GM18499 (cell line): ENCODE results near the gene PLCB4.

ENCODE experiments used
- ATAC-seq: cut with Tn5 transposase; IDR thresholded peaks from one replicate; pipeline ENCODE4 v1.9.1; 2021; ENCODE audit warnings: moderate number of reproducible peaks; ENCODE audit not compliant: insufficient read depth, unreplicated experiment

Gene PLCB4

DNA sequence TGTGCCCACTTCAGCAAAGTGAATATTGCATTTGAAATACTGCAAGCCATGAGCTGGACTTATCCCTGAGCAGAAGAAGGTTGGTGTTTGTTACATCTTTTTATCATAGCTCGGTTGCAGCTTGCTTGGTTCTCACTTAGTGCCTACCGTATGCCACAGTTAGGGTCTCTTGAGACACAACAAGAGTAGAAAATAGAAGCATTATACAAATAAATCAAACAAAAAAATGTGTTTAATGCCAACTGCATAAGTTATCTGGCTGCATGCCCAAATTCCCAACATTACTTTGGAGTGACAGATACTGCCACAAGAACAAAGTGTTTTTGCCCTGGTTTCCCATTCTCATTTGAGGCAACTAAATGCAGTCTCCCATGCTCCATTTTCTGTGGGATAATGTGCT, 391.6 kb downstream of the PLCB4 start:
- no peak for ATAC-seq

DNA sequence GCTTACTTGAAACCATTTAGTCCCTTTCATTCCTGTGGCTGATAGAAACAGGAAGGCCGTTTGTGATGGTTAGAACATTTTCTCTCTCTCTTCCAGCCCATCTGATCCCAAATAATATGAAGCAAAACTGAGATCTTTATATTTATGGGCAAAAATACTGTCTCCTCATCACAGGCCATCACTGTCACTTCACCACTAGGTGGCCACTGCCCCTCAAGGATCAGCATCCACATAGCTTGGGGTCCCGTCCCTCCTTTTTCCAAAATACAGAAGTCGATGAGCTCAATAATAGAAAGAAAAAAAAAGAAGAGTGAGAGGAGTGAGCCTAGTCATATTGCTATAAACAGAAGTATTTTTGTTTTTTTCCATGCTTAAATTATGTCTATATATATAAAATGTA, 399.1 kb downstream of the PLCB4 start:
- no peak for ATAC-seq

DNA sequence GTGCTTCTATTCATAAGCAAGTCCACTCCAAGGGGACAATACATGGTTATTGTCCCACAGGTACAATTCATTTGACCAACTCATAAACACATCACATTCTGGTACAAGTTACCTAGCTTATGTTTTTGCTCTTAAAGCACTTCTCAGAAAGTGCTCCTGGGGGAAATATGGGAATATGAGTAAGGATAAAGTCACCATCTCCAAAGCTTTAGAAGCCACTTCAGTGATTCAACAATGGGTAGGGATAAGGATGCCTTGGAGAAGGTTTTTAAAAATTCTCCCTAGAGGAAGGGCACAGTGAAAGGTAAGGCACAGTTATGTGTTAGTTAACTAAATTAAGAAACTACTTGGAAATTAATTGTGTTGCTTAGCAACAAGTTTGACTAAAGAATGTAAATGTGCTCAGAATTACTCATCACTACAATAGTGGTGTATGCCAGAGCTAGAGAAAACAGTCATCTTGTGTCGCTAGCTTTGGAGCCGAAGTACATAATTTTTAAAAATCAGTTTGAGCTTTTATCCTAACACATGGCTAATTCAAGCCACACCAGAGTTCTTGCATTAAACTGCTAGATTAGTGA, 406.0 kb downstream of the PLCB4 start:
- ATAC-seq = no peak

DNA sequence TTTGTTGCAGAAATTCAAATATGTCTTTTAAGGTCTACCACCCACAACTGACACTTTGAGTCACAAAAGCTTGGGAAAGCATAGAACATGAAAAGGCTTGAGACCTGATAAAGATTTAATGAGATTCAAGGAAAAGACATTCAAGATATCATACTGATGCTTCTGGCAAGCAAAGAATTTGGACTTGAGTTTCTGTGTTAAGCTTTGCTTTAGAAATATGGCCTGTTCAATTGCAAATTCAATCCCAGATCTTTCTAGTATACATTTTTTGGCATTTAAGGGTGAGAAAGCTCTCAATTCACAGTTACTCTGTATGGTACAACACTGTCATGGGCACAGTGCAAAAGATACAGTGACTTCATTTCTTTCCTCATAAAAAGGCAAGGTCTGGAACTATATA, 406.6 kb downstream of the PLCB4 start:
- no peak for ATAC-seq

DNA sequence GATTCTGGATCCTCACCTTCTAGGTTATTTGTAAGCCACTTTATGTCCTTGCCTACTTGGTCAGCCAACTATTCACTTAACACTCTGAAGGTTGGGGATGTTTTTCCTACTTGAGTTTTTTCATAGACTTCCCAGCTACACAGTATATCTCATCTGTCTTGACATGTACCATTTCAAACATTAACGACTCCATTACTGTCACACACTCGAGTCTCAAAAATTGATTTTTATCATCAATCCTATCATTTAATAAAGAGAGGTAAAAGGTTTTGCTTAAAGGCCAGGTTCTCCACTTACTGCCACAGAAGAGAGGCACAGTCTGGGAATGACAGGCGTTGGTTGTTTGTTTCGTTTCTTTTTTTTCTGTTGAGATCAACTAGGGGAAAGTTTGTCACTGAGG, 407.3 kb downstream of the PLCB4 start:
- ATAC-seq = no peak

DNA sequence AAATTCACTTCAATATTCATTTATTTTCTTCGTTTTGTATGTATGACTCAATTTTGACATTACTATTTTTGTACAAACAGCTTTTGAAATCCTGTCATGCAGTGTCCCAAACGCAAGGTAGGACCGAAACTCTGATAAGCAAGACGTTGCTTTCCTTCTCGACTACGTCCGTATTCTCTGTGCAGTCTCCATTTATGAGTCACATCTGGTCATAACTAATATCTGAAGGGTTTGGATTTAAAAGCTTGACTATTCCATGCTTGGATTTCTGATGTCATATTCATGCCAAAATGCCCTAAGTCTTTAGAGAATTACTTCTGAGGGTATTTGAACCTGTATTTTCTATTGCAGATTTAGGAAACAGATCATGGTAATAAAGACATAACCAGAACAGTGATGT, 407.8 kb downstream of the PLCB4 start:
- no peak for ATAC-seq

DNA sequence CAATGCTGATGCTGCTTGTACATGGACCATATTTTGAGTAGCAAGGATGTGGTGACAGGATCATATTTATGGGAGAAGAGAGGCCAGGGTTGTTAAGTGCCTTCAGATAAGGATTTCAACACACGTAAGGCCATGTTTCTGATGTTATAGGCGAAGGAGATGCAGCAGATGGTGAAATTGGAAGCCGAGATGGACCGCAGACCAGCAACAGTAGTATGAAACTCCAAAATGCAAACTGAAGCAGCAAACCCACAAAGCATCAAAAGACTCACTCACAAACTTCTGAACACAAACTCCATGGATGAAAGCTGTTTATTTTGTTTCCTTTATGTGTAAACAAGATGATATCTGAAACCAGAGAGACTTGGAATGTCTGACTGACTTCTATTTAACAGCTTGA, 409.9 kb downstream of the PLCB4 start:
- ATAC-seq = no peak

DNA sequence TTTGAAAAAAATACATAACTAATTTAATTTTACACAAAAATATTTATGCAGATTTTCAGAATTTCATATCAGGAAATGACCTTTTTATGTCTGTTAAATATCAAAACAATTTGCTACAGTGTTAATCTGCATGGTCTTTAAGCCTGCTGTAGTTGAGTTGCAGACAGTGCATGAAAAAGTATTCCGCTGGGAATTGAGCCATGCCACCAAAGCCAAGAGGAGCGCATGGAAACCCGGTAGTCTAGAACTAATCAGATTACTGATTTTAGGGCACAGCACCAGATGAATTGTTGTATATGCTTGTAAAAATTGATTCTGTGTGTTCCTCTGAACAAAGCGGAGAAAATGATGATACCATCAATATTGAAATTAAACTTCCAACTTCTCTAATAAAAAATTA, 411.2 kb downstream of the PLCB4 start:
- no peak for ATAC-seq

DNA sequence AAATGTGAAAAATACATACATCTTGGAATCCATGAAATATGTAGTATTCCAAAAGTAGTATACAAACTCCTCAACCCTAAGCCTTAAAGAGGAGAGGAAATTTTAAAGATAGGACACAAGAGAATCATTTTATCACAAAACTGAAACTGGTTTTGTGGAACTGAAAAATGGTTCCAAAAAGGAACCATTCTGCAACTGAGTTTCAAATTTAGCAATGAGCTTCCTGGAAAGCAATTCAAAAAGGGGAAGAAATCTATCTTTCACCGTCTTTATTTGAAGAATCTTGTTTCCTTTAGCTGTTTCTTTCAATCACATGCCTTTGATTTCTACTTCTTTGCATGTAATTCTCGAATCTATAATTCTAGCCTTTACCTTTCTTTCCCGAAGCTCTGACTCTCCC, 413.3 kb downstream of the PLCB4 start:
- no peak for ATAC-seq

DNA sequence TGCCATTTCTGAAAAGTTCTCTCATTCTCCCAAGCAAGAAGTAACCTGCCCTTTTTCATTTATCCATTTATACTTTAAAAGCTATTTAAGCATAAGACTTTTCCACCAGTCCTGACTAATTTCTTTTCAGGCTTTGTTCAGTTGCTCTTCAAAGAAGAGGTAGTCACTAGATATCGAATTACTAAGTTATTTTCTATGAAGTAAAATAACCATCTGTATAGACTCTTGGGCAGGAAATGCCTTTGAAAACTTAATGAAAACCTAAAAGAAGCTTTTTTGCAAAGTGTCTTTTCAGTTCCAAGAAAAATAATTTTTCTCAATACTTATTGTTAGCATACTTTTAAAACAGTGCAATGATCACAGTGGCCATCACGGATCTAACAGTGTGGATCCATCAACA, 414.2 kb downstream of the PLCB4 start:
- ATAC-seq = no peak

DNA sequence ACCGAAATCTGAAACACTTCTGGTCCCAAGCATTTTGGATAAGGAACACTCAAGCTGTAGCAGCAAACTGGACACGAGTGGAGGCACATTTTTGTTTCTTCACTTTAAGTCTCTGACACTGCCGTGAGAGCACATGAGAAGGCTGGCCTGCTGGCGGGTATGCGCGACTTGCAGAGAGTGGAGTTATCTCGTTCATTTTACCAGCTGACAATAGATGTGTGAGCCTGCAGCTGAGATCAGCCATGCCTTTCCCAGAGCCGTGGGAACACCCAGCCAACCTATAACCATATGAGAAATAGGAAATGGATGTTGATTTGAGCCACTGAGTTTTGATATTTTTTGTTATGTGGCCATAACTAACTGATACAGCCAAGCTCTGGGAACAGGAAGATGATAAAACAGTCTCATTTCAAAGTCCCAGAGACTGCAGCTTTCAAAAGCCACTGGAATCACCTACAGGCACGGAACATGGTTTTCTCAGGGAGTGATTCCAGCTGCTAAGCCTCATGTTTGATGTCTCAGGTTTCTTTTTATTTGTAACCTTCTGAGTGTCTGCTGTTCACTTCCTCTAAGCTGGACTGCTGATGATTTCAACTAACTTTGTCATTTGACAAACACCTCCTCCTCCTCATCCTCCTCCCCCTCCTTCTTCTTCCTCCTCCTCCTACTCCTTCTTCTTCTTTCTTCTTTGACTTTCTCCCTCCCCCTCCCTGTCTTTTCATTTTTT, 416.9 kb downstream of the PLCB4 start:
- no peak for ATAC-seq

DNA sequence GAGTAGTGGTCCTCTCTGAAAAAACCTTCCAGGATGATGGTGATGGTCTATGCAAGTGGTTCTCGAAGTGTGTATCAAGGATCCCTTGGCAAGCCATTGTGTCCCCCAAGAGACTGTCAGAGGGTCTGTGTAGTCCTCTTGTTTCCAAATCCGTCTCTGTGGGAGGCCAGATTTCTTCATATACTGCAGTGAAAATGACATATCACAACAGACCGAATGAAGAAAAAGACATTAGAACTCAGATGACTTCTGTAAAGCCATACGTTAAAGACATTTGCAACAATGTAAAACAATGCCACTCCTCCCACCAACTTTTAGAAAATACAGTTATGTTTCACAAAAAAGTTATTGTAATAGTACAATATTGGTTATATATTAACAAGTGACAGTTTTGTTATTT, 418.3 kb downstream of the PLCB4 start:
- ATAC-seq = no peak

DNA sequence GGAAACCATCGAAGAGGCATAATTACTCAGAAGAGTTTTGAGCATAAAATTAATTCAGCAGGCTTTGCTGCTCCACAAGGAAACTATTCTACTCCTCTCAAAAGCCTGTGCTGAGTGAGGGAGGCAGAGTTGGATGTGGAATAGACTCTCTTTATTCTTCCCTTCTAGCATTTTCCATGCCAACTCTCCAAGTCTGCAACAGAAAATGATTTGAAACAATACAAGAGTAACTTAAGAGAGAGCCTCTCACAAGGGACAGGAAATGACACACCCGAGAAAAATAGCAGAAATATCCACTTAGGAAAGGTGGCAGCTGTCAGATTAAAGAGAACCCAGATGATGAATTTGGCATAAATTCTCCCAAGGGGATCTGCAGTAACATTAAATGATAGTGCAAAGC, 419.2 kb downstream of the PLCB4 start:
- no peak for ATAC-seq

DNA sequence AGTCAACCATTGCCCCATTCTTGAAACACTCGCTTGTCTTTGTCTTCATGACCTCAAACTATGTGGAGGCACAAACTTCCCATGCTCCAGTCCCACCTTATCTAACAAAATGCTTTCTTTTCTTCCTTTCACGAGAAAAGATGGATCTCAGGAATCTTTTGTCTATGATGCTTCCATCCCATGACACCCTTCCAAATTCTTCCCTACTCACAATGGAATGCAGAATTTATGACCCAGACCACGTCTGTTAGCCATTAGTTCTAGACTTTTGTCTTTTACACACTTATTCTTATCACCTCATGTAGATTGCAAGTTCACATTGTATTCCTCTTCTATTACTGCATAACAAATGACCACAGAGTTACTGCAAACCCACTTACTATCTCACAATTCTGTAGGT, 421.3 kb downstream of the PLCB4 start:
- ATAC-seq = no peak

DNA sequence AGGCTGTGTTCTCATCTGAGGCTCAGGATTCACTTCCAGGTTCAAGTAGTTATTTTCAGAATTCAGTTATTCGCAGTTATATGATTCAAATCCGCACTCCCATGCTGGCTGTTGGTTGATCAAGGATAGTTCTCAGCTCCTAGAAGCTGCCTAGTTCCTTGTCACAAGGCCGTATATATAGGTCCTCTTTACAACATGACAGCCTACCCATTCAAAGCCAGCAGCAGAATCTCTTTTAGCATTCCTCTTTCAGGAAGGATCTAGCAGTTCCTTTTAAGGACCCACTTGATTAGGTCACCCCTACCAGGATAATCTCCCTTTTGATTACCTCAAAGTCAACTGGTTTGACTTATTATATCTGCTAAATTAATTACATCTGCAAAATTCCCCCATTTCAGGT, 421.7 kb downstream of the PLCB4 start:
- ATAC-seq = no peak

DNA sequence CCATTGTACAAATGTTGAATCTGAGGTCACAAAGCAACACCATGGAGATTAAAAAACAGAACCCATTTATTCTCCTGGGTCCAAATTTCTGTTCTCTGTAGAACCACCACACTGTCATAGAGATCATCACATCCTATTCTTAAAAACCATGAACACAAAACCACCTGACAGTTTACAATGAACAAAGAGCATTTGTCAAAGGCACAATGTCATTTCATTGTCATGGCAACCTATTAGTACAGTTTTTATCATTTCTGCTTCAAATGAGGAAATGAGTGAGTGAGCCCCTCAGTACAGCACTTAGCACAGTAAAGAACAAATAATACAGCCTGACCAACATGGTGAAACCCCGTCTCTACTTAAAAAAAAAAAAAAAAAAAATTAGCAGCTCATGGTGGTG, 422.4 kb downstream of the PLCB4 start:
- no peak for ATAC-seq

DNA sequence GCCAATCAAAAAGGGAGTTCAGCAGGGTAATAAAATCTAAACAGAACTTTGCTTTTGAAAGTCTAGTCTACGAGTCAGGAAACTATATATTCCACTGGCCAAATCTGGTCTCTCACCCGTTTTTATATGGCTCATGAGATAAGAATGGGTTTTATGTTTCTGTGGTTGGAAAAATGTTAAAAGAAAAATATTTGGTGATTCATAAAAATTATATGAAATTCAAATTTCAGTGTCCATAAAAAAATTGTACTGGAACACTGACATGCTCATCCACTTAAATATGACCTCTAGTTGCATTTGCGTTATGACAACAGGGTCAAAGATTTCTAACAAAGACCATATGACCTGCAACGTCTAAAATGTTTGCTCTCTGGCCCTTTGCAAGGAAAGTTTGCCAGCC, 423.2 kb downstream of the PLCB4 start:
- ATAC-seq = no peak

DNA sequence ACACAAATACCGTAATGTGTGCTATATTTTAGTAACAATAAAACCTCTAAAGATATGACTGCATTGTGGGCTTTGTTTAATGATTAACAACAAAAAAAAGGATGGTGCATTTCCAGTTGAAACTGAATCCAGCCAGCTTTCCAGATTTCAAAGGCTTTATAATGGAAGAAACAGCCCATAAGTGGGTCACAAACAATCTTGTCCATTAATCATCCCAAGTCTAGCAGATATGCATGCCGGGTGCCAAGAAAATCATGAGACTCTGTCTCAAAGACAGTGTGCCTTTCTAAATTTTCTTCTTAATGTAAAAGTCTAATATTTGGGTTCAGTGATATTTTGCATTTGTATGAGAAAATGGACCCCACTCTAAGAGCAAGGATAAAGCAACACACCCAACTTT, 424.9 kb downstream of the PLCB4 start:
- ATAC-seq = no peak

DNA sequence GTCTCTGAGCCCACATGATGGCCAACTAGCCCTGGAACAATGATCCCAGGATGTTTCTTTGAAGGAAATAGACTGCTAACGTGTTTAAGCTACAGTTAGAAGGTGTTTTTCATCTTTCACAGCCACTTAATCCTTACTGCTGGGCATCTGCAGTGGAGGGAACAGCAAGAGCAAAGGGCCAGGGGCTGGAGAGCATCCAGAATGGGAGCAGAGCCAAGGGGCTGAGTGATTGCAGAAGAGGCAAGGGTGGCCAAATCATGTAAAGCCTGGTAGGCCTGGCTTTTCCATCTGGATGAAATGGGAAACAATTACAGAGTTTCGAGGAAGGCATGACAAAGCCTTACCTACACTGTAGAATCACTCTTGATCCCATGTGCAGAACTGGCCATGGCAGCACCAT, 426.8 kb downstream of the PLCB4 start:
- ATAC-seq = no peak

DNA sequence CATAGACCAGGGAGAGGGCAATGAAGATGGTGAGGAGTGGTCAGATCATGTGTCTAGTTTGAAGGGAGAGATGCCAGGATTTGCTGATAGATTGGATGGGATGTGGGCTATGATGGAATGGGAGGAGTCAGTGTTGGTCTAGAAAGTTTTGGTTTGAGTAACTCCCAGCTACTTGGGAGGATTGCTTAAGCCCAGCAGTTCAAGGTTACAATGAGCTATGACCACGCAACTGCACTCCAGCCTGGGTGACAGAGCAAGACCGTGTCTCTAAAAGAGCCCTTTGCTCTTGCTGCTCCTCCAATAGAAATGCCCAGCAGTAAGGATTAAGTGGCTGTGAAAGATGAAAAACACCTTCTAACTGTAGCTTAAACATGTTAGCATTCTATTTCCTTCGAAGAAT, 427.3 kb downstream of the PLCB4 start:
- no peak for ATAC-seq

DNA sequence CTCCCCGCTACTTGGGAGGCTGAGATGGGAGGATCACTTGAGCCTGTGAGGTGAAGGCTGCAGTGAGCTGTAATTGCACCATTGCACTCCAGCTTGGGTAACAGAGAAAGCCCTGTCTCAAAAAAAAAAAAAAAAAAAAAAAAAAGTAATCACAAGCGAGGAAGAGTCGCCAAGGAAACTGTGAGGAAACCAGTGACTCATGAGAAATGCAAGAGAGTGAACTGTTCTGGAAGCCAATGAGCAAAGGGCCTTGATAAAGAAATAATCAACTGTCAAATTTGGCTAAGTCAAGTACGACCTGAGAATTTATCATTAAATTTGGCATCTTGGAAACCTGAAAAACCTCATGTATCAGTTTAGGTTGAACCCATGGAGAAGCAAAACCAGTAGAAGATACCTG, 429.4 kb downstream of the PLCB4 start:
- ATAC-seq = no peak

DNA sequence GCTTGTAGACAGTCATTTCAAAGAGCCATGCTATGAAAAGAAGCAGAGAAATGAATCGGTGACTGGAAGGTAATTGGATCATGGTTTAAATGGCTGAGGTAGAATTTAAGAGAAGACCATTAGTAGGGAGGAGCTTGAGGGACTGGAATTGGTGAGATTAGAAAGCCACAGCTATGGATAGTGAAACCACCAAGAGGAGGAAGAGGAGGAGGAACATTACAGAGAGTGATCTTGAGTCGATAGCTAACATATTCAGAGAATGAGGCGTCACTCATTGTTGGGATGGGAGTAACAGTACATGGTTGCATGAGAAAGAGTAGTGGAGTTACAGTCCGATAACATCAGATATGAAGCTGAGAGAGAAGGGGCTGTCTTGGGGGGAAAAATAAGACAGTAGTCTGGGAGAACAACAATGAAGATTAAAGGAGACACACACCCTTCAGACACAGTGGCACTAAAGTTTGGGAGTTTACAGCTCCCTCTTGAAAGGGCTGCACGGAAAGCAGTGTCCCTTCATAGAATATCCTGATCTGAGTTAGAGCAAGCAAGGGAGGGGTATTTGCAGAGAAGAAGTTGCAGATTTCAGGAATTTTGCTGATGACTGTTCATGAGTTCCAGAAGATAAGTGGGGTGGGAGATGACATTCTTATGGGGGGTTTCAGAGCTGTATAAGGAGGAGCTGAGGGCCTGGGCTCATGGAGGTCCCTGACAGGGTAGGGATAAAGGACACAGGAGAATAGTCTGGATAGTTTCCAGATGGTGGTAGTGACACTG, 430.4 kb downstream of the PLCB4 start:
- ATAC-seq = no peak
